ENCODE measurements around the gene PLA2G4E.

Gene PLA2G4E

GRCh38 chr15:42016971-42017370 lies 3.9 kb downstream of the PLA2G4E start:
- DNase-seq: no peak

GRCh38 chr15:42014406-42014805 lies 6.4 kb downstream of the PLA2G4E start:
- no peak for DNase-seq

- DNase-seq: no peak
Measured at GRCh38 chr15:42012928-42013482, 7.8 kb downstream of the PLA2G4E start.

- no peak for DNase-seq
Measured at GRCh38 chr15:42012241-42012640, 8.6 kb downstream of the PLA2G4E start.

- DNase-seq: no peak
Measured at GRCh38 chr15:42011074-42011473, 9.8 kb downstream of the PLA2G4E start.

GRCh38 chr15:42010434-42010833 lies 10.4 kb downstream of the PLA2G4E start:
- DNase-seq: no peak

- no peak for DNase-seq
Measured at GRCh38 chr15:42009474-42009873, 11.4 kb downstream of the PLA2G4E start.

GRCh38 chr15:42009022-42009421 lies 11.8 kb downstream of the PLA2G4E start:
- no peak for DNase-seq

GRCh38 chr15:42007386-42007785 lies 13.5 kb downstream of the PLA2G4E start:
- DNase-seq: no peak

GRCh38 chr15:42002333-42002732 lies 18.5 kb downstream of the PLA2G4E start:
- no peak for DNase-seq

GRCh38 chr15:42001236-42001635 lies 19.6 kb downstream of the PLA2G4E start:
- no peak for DNase-seq

- no peak for DNase-seq
Measured at GRCh38 chr15:41999290-42000285, 21.3 kb downstream of the PLA2G4E start.

- no peak for DNase-seq
Measured at GRCh38 chr15:41997845-41998244, 23.0 kb downstream of the PLA2G4E start.

- DNase-seq: no peak
Measured at GRCh38 chr15:41996921-41997592, 23.8 kb downstream of the PLA2G4E start.

GRCh38 chr15:41996376-41996775 lies 24.5 kb downstream of the PLA2G4E start:
- DNase-seq: no peak

- DNase-seq: no peak
Measured at GRCh38 chr15:41995476-41995855, 25.4 kb downstream of the PLA2G4E start.

GRCh38 chr15:41994772-41995475 lies 25.9 kb downstream of the PLA2G4E start:
- no peak for DNase-seq

GRCh38 chr15:41994171-41994650 lies 26.6 kb downstream of the PLA2G4E start:
- no peak for DNase-seq

GRCh38 chr15:41993472-41994170 lies 27.2 kb downstream of the PLA2G4E start:
- no peak for DNase-seq

GRCh38 chr15:41992803-41993190 lies 28.0 kb downstream of the PLA2G4E start:
- no peak for DNase-seq

GRCh38 chr15:41992151-41992802 lies 28.6 kb downstream of the PLA2G4E start:
- no peak for DNase-seq

- DNase-seq: no peak
Measured at GRCh38 chr15:41990691-41991090, 30.2 kb downstream of the PLA2G4E start.
